Bronchial epithelial cell (primary cell): ENCODE measurements around the gene SRSF1. TPM values are rescaled to one million over a fixed set of nuclear protein-coding genes. Genes with fewer than 3 reads are reported as not detected.

Experiments
- DNase-seq: peaks from one replicate; pipeline ENCODE4 v3.0.0-alpha.2; 2010; ENCODE audit warnings: low read depth
- FAIRE-seq: peaks from 2 replicates; lab custom pipeline; 2011; peaks lifted over from hg19 to GRCh38; lab: Jason Lieb, UNC
- H3K27me3 ChIP-seq: 2 replicates; pipeline ENCODE4 v1.5.1; 2011; ENCODE audit warnings: low read length; ENCODE audit not compliant: control insufficient read depth, insufficient read depth
- H3K36me3 ChIP-seq: 2 replicates; pipeline ENCODE4 v1.5.1; 2011; ENCODE audit warnings: low read length; ENCODE audit not compliant: control insufficient read depth, insufficient read depth
- H3K4me3 ChIP-seq: 2 replicates; pipeline ENCODE4 v1.5.1; 2011; ENCODE audit warnings: mild to moderate bottlenecking, low read depth, low read length, control low read depth
- CTCF ChIP-seq: IDR thresholded peaks from 2 replicates; pipeline ENCODE4 v1.5.1; 2011; ENCODE audit warnings: mild to moderate bottlenecking, moderate library complexity, low read length, control low read depth, inconsistent platforms; ENCODE audit not compliant: insufficient read depth, severe bottlenecking
- total RNA-seq: library from RNA; depleted of rRNA; stranded (reverse); fragments of >200 nt; gene quantifications from 2 replicates; pipeline ENCODE4 v1.2.1, GENCODE V29; 2014

Gene SRSF1
- total RNA-seq, 1 donor from 2014 or later = 239 TPM

- H3K4me3 ChIP-seq = no peak overlapping the region
- FAIRE-seq = no peak
- no peak for DNase-seq
- TF ChIP-seq CTCF = no peak
- H3K36me3 ChIP-seq = no peaks in the 10 kb centered on the region
- no peaks in the 10 kb centered on the region for H3K27me3 ChIP-seq
Measured at GRCh38 chr17:57971572-57971971, 35.5 kb downstream of the SRSF1 start.

DNA sequence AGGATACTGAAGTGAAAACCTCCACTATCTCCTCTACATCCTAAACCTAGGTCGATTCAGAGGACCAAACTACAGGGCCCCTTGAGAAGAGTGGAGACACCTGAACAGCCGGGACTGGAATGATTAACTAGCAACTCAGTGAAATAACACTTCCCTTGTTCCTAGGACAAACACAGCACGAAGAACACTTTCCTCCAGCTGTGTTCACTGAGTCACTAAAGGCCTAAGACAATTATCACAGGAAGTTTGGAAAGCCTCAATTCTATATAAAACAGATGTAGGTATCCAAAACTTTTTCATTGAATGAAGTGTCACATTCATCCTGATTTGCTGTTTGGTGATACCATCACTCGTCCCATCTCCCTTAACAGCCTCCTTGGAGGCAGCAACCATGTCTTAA is 36.3 kb downstream of the SRSF1 start:
- TF ChIP-seq CTCF = no peak
- FAIRE-seq = no peak
- no peak for DNase-seq
- Histone ChIP-seq H3K27me3 (no peaks in the 10 kb centered on the region), H3K36me3 (no peaks in the 10 kb centered on the region), H3K4me3 (no peak overlapping the region)

DNA sequence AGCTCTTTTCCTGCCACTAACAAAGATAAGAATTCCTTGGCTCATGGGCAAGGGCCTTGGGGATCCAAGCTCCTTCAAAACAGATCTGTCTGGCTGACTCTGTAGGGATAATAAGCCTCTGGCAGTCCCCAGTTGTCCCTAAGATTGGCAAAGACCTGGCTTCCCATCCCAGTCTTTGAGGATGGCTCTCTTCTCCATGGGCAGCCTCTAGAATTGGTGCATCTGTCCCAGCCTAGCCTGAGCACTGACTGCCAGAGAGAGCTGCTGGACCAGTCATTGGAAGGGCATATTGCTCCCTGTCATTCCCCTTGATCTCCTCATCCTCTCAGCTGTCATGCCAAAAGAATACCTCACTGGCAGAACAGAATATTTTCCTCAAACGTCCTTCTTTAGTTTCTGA is 38.6 kb downstream of the SRSF1 start:
- H3K4me3 ChIP-seq = no peak overlapping the region
- no peak for DNase-seq
- no peaks in the 10 kb centered on the region for H3K27me3 ChIP-seq
- no peaks in the 10 kb centered on the region for H3K36me3 ChIP-seq
- no peak for FAIRE-seq
- no peak for TF ChIP-seq CTCF

- Histone ChIP-seq H3K4me3 (no peak overlapping the region), H3K36me3 (no peaks in the 10 kb centered on the region), H3K27me3 (no peaks in the 10 kb centered on the region)
- DNase-seq (no peak), FAIRE-seq (no peak)
- no peak for TF ChIP-seq CTCF
Measured at GRCh38 chr17:57966875-57967274, 40.2 kb downstream of the SRSF1 start.

- DNase-seq (no peak), FAIRE-seq (no peak)
- Histone ChIP-seq H3K36me3 (no peaks in the 10 kb centered on the region), H3K4me3 (no peak overlapping the region), H3K27me3 (no peaks in the 10 kb centered on the region)
- no peak for TF ChIP-seq CTCF
Measured at GRCh38 chr17:57966246-57966645, 40.8 kb downstream of the SRSF1 start.

- H3K4me3 ChIP-seq = no peak overlapping the region
- H3K27me3 ChIP-seq = no peaks in the 10 kb centered on the region
- DNase-seq (no peak), FAIRE-seq (no peak)
- no peaks in the 10 kb centered on the region for H3K36me3 ChIP-seq
- TF ChIP-seq CTCF = no peak
Measured at GRCh38 chr17:57965521-57966160, 41.4 kb downstream of the SRSF1 start.
